GM21381 (cell line): Measurements from ENCODE around the gene SLC17A9.

Experiments
- ATAC-seq: cut with Tn5 transposase; IDR thresholded peaks from one replicate; pipeline ENCODE4 v1.9.1; 2021; ENCODE audit warnings: mild to moderate bottlenecking, moderate library complexity; ENCODE audit not compliant: unreplicated experiment

SLC17A9 gene

DNA sequence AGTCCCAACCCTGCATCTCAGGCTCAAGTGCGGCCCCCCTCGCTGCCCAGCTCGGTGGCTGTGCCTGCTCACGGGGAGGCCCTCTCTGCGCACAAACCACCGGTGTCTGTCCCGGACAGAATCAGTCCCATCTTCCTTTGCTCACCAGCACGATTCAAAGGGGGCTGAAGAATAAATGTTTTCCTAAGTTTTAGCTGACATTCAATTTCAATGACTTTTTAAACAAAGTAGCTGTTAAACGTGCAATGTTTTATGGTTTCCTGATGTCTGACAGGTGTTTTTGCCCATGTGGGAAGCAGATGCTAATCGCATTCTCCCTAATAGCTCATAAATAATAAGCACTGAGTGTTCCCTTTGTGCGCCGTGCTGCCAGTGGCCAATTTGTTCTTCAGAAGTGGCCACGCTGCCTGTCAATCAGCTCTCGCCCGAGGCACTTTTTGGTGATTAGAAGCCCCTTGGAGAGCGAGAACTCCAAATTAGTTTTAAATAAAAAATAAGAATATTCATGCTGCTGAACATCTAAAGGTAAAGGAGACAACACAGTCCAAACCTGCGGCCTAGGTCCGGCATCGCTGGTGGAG, 28.0 kb downstream of the SLC17A9 start:
- ATAC-seq: no peak

DNA sequence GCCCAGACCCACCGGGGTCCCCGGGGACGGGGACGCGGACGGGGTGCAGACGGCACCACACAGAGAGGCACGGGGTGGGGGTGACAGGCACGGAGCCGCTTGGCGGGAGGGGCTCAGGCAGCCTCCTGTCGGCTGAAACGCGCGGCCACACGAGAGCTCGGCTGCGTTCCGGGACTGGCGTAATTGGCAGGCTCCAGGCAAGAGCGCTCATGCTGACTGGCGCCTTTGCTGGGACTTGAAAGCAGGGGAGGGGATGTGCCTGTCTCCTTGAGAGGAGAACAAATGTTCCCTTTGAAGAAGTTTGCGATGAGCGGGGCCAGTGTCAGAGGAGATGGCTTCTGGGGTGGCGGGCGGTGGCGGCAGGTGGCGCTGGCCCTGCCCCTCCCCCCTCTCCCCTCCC, 28.5 kb downstream of the SLC17A9 start:
- ATAC-seq: no peak

DNA sequence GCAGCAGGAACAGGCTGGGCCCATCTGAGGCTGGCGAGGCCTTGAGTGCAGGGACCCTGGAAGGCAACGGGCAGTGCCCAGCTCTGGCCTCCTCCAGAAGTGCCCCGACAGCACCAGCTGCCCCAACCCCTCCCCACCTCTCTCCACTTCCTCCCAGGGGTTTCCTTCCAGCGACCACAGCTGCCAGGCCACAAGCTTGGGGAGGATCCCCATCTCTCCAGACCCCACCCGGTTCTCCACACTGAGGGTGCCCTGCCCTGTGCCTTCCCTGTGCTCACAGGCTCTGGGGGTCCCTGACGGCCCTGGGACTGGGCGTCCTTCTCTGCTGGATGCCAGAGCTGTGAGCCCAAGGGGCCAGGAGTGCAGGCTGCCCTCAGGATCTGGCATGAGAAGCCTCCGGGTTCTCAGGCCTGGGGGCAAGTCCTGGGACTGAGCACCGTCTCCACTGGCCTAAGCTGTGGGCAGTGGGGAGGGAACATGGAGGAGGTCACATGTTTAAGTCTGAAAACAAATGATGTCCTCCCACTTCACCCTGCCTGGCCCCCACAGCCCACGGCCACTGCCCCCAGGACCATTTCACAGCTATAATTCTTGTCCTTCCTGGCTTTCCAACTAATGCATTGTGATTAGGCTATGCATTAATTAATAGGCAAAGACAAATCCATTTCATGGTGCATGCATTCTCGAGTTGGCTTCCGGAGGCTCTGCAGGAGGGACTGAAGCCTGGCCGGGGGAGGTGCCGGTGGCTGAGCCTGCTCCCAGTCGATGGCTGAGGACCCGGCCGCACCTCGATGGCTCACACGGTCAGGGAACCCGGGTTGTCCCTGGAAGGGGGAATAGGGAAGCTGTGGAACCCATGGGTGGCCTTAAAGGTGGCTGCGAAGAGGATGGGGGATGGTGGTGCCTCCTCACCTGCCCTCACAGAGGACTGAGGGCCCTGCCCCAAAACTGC, 29.9 kb downstream of the SLC17A9 start:
- ATAC-seq: no peak

- ATAC-seq: no peak
Measured at GRCh38 chr20:62983210-62983609, 30.7 kb downstream of the SLC17A9 start.

- ATAC-seq: no peak
Measured at GRCh38 chr20:62984666-62985443, 32.3 kb downstream of the SLC17A9 start.

GRCh38 chr20:62985444-62985778, 32.9 kb downstream of the SLC17A9 start:
- no peak for ATAC-seq

- no peak for ATAC-seq
Measured at GRCh38 chr20:62986257-62986800, 33.8 kb downstream of the SLC17A9 start.

DNA sequence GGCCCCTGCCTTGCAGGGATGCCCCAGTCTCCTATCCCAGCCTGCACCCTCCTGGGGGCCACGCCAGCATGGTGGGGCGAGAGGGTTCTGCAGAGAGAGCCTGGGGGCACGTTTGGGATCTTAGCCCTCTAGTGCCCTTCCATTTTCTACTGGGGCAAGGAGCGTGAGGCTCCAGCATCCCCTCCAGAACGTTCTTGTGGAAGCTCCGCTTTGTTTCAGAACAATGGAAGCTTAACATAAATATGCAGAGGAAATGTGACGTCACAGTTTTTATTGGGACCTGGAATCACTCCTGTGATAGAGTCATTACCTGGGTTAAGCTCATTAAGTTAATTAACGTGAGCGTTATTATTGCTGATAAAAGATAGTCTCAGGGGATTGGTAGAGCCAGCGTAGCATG, 34.6 kb downstream of the SLC17A9 start:
- no peak for ATAC-seq

DNA sequence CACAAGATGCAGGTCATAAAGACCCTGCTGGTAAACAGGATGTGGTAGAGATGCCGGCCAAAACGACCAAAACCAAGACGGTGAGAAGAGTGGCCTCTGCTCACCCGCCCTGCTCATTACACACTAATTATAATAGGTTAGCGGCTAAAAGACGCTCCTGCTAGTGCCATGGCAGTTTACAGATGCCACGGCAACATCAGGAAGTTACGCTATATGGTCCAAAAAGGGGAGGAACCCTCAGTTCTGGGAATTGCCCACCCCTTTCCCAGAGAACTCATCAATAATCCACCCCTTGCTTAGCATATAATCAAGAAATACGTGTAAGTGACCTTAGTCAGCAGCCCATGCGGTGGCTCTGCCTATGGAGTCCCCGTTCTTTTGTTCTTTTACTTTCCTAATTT, 36.7 kb downstream of the SLC17A9 start:
- no peak for ATAC-seq

DNA sequence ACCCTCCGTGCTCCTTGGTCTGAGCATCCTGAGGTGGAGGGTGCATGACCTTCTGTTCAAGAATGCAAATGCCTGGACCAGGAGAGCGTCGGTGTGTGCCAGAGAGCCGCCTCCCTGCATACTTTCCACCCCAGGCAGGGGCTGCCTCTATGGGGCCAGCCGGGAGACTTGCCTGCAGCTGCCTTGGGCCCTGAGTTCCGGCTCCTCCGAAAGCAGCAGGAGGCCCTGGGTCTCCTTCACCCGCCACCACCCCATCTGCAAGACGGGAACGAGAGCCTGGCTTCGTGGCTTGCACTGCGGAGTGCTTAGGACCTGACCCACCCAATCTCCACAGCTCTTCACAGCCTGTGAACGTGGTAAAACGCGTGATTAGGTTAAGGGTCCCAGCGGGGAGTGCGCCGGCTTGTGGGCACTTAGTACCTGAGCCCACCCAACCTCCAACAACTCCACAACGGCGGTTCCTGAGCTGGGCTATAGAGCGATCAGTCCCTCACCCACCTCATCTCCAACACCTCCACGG, 37.9 kb downstream of the SLC17A9 start:
- ATAC-seq: no peak

- no peak for ATAC-seq
Measured at GRCh38 chr20:62991196-62991807, 38.8 kb downstream of the SLC17A9 start.

- ATAC-seq: no peak
Measured at GRCh38 chr20:62991863-62992262, 39.4 kb downstream of the SLC17A9 start.

DNA sequence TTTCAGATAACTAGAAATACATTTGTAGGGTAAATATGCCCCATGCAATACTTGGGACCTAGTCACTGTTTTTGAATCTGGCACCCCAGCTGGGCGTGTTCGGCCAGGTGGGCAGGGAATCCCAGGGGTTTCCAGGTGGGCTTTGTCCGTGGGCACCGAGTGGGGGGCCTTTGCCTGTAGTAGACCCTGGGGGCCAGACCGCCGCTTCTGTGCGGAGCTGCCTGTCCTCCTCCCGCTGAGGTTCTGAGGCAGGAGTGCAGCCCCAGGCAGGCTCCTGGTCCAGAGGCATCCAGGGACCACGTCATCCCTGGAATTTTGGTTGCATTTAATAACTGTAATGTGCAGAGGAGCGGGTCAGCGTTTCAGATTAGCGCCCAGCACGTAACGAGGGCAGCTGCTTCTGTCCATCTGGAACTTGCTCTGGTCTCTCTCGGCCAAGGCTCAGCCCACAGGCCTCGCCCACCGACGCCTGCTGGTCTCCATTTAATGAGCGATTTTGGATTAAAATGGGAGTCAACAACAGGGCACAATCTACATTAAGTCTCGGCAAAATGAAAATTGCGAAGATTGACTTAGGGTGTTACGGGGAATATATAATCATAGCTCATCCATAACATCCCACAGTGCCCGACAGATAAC, 41.5 kb downstream of the SLC17A9 start:
- ATAC-seq: no peak

DNA sequence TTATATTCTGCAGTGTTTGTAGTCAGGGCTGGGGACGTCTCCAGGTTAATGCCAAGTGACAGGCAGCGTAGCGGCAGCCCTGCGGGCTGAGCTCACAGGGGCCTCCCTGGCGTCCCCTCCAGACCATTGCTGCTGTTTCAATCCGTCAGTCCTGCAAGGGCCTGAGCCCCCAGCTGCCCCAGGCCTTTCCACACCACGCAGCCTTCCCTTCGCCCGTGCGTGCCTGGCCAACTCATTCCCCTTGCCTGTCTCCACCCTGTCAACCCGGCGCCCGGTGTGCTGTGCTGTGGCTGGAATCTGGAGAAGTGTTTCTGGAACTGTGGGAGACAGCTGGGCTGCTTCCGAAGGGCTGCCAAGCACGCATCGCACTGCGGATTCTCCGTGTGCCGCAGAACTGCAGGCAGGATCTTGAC, 42.4 kb downstream of the SLC17A9 start:
- no peak for ATAC-seq

- no peak for ATAC-seq
Measured at GRCh38 chr20:62995481-62995880, 43.0 kb downstream of the SLC17A9 start.

DNA sequence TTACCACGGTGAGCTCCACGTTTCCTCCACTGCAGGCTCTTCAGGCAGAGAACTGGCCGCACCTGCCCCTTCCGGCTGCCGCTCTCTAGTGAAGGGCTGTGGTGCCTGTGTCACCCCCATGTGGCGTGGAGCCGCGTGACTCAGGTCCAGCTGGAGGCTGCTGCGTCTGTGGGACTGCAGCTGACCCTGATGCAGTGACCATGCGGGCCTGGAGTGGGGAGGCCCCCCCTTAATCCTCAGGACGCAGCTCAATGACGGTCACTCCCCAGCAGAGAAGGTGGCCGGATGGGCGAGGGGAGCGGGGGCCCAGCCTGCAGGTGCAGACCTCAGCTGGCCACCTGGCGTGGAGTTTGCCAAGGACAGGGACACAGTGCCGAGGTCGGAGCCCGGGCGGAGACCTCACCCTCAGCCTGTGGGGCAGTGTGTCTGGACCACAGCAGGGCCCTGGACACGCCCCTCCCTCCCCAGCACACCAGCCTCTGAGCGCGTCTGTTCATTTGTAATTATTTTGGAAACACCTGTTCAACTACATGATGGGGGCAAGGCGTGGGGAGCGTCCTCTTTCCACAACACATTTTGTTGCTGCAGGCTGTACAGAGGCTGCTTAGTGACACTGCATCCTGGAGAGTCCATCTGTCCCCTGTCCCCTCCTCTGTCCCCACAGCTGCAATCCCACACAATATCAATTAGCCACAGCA, 43.5 kb downstream of the SLC17A9 start:
- no peak for ATAC-seq

- no peak for ATAC-seq
Measured at GRCh38 chr20:62996596-62996982, 44.1 kb downstream of the SLC17A9 start.

DNA sequence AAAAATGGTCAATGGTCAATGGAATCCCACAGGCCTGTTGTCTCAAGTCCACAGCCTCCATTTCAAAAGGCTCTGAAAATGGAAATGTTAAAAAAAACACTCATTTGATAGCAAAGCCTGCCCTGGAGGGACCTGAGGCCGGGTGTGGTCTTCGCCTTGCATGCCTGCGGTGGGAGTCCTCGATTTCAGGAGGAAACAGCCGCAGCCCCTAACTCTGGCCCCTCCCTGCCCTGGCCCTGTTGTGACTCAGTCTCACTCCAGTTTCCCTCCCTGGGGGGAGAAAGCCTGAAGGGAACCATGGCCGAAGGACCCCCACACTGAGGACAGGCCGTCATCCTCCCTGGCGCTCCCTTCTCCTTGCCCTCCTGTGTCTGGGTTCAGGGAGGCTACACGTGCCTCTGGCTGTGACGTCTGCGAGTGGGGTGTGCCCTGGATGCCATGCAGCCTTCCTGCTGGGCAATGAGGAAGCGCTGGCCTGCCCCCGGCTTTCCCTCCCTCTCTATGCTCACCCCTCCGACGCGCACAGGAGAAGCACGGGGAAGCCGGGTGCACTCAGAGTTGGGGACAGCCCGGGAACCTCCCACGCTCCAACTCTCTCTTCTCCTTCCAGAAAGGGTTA, 45.0 kb downstream of the SLC17A9 start:
- no peak for ATAC-seq

GRCh38 chr20:62998449-62998848, 45.9 kb downstream of the SLC17A9 start:
- no peak for ATAC-seq
